Muscle layer of colon (tissue), 2 donors: ENCODE results near the gene HERC2.
"Not testable (repeated sequence)": the region's sequence is repeated elsewhere in the genome, so short reads cannot be mapped to it uniquely, and the experiment has no call there.

ENCODE experiments used
- H3K27ac ChIP-seq: one replicate; pipeline ENCODE4 v1.7.0; 2013; ENCODE audit warnings: low read depth, mild to moderate bottlenecking, low read length, moderate library complexity
- H3K27me3 ChIP-seq, 2 donors: one replicate each; pipeline ENCODE4 v1.7.0; 2013; ENCODE audit warnings: low read length in 2 of 2, mild to moderate bottlenecking in 2 of 2; ENCODE audit not compliant: insufficient read depth in 2 of 2, control insufficient read depth in 1 of 2
- H3K36me3 ChIP-seq: one replicate; pipeline ENCODE4 v1.7.0; 2013; ENCODE audit warnings: mild to moderate bottlenecking, low read length; ENCODE audit not compliant: insufficient read depth
- H3K4me1 ChIP-seq: one replicate; pipeline ENCODE4 v1.7.0; 2013; ENCODE audit warnings: mild to moderate bottlenecking, low read length; ENCODE audit not compliant: insufficient read depth
- H3K4me3 ChIP-seq, 2 donors: one replicate each; pipeline ENCODE4 v1.7.0; 2013; ENCODE audit warnings: low read length in 2 of 2, low read depth in 1 of 2, mild to moderate bottlenecking in 1 of 2, moderate library complexity in 1 of 2
- H3K9ac ChIP-seq: one replicate; pipeline ENCODE4 v1.7.0; 2013; ENCODE audit warnings: low read length
- H3K9me3 ChIP-seq: one replicate; pipeline ENCODE4 v1.7.0; 2013; ENCODE audit warnings: mild to moderate bottlenecking, low read length
- donor health status: abdominal sarcoma.
- donor health status: Adenocarcinoma of cecum.

Gene HERC2

DNA sequence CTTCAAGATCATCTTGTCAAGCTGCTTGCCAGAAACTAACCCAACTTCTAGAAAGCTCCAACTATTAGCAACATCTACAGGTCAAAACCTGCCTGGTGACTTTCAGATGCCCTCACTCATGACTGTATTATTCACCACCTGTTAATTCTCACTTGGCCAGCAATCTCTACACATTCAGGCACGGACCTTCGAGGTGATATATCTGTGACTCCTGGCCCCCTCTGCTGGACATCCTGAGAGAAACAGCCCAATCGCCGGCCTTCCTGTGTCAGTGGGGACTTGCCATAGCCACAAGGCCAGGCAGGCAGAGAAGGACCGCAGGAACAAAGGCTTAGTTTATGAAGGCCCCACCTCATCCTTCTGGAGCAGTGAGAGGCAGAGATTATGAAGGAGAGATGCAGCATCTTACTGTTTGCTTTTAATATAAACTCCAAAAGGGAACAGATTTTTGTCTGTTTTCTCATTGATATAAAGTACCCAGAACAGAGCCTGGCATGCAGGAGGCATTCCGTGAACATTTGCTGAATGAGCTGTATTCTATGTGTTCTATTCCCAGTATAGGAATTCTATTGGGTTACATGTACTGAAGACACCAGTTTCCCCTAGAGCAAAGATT is 198.5 kb downstream of the HERC2 start:
- no peaks in the 10 kb centered on the region for H3K4me1 ChIP-seq
- no peak overlapping the region for H3K9ac ChIP-seq
- no peaks in the 10 kb centered on the region for H3K9me3 ChIP-seq
- no peak overlapping the region for H3K4me3 ChIP-seq
- H3K36me3 ChIP-seq = peaks cover 46% of the 10 kb centered on the region
- H3K27ac ChIP-seq = no peak overlapping the region
- H3K27me3 ChIP-seq = no peaks in the 10 kb centered on the region

DNA sequence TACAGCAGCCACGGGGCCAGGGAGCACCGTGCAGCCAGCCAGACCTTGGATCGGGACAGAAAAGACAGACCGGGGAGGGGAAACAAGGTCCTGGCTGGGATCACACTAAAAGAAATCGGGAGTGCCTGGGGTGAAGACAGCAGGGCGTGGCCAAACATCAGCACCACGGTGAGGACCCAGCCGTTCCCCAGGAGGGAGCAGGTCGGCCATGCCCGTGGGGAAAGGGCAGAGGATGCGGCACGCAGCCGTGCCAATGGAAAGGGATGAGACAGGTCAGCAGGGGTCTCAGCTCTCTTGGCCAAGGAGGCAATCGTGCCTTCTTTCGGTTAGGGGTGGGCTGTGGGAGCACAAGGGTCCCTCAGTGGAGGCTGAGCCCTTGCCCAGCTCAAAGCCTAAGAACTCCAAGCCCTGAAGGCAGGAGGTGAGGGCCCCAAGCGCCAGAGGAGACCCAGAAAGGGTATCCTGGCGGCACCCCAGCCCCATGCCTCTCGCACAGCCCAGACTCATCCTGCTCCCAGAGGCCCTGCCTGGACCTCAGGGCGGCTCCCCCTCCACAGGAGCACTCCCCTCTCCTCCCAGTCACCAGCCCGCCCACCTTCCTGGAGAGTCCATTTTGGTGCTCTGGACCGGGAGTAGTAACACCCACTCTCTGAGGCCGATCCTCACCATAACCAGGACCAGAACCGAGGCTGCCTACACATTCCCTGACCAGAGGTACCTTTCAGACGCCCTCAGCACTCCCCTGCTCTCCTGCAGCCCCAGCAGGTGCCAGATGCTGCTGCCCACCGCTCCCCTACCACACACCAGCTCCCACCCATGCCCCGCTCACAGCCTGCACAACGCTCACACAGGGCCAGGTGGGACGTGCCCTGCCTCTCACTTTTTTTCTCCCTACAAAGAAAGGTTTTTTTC is 199.7 kb downstream of the HERC2 start:
- Histone ChIP-seq H3K27ac (no peak overlapping the region), H3K4me1 (no peaks in the 10 kb centered on the region), H3K9ac (no peak overlapping the region), H3K4me3 (no peak overlapping the region), H3K36me3 (peaks cover 52% of the 10 kb centered on the region), H3K27me3 (no peaks in the 10 kb centered on the region), H3K9me3 (no peaks in the 10 kb centered on the region)

DNA sequence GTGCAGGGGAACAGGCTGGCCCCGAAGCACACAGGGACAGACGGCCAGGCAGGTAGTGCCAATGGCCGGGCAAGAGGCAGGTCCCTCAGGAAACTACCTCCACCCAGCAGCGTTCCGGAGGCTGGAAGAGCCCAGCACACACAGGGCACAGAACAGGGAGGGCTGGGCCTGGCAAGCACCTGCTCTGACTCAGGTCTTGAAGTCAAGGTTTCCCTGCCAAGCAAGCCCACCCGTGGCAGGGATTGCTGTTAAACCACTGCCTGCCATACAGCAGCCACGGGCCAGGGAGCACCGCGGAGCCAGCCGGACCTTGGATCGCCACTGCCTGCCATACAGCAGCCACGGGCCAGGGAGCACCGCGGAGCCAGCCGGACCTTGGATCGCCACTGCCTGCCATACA is 200.4 kb downstream of the HERC2 start:
- H3K4me1 ChIP-seq, H3K27ac ChIP-seq, H3K27me3 ChIP-seq, H3K9ac ChIP-seq, H3K4me3 ChIP-seq, H3K9me3 ChIP-seq: not testable (repeated sequence)
- H3K36me3 ChIP-seq = peaks cover 59% of the 10 kb centered on the region

DNA sequence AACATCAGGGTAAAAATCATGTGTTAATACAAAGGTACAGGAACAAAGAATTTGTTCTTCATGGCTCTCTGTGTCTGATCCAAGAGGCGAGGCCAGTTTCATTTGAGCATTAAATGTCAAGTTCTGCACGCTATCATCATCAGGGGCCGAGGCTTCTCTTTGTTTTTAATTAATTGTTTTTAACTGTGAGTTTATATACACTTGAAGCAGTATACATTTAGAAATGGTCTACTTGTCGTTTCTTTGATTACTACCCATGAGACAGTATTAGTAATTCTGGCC is 201.7 kb downstream of the HERC2 start:
- Histone ChIP-seq H3K9ac (no peak overlapping the region), H3K36me3 (peaks cover 61% of the 10 kb centered on the region), H3K27ac (no peak overlapping the region), H3K27me3 (no peaks in the 10 kb centered on the region), H3K4me3 (no peak overlapping the region), H3K4me1 (no peaks in the 10 kb centered on the region), H3K9me3 (no peaks in the 10 kb centered on the region)

DNA sequence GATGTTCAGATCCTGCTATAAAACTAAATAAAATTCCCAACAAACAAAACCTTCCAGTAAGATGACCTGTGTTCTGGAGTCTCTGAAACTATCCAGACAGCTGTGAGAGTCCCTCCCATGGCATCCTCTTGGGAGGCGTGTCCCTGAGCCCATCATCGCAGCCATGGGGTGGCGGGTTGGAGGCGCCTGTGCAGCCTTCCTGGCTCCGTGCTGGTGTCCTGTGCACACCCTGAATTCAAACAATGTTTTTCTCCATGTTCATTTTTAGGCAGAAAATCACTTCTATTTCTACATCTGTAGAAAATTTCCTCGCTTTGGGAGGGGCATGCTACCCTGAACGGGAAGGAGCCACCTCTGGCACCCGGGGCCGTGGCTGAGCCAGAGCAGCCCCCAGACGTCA is 203.4 kb downstream of the HERC2 start:
- no peaks in the 10 kb centered on the region for H3K27me3 ChIP-seq
- peaks cover 63% of the 10 kb centered on the region for H3K36me3 ChIP-seq
- H3K4me3 ChIP-seq = no peak overlapping the region
- H3K27ac ChIP-seq = no peak overlapping the region
- H3K4me1 ChIP-seq = no peaks in the 10 kb centered on the region
- no peak overlapping the region for H3K9ac ChIP-seq
- H3K9me3 ChIP-seq = no peaks in the 10 kb centered on the region

DNA sequence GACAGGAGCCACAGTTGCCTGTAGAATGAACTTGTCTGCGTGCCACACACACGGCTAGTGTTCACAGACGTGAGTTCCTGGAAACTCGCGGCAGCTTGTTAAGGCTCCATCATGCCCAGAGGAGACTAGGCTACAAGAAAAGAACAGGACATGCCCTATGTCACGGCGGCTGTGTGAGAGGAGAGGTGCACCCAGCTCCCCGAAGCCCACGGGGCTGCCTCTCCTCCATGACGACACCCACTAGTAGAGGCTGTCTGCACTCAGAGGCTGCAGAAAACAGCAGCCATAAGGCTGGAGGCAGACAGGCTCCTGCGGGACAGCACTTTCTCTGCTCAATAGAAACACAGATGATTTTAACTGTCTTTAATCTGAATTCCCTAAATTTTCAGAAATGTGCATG is 203.9 kb downstream of the HERC2 start:
- no peak overlapping the region for H3K9ac ChIP-seq
- H3K4me3 ChIP-seq = no peak overlapping the region
- no peak overlapping the region for H3K27ac ChIP-seq
- peaks cover 63% of the 10 kb centered on the region for H3K36me3 ChIP-seq
- no peaks in the 10 kb centered on the region for H3K4me1 ChIP-seq
- H3K27me3 ChIP-seq = no peaks in the 10 kb centered on the region
- H3K9me3 ChIP-seq = no peaks in the 10 kb centered on the region

DNA sequence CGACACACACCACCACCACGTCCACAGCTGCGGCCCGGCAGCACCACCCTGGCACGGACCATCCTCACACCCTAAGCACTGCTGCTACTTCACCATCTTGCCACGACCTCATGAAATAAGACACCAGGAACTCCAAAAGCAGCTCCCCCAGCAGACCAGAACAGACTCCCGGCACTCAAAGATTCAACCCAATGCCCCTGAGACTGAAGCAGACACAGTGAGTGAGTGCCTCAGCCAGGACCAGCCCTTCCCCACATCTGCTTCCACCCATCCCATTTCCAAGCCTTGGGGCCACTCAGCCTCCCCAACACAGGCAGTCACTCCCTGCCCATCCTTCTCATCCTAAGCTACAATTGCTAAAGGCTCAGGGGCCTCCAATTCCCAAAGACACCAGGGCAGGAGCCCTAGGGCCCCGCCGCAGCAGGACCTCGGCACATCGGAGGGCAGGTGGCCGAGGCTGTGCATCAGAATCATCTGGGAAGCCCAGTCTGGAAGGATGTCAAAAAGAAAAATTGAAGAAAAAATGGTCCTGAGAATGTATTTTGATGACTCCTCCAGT is 204.5 kb downstream of the HERC2 start:
- H3K27me3 ChIP-seq = no peaks in the 10 kb centered on the region
- H3K9me3 ChIP-seq = no peaks in the 10 kb centered on the region
- peaks cover 62% of the 10 kb centered on the region for H3K36me3 ChIP-seq
- no peak overlapping the region for H3K4me3 ChIP-seq
- H3K4me1 ChIP-seq = no peaks in the 10 kb centered on the region
- no peak overlapping the region for H3K9ac ChIP-seq
- H3K27ac ChIP-seq = no peak overlapping the region

DNA sequence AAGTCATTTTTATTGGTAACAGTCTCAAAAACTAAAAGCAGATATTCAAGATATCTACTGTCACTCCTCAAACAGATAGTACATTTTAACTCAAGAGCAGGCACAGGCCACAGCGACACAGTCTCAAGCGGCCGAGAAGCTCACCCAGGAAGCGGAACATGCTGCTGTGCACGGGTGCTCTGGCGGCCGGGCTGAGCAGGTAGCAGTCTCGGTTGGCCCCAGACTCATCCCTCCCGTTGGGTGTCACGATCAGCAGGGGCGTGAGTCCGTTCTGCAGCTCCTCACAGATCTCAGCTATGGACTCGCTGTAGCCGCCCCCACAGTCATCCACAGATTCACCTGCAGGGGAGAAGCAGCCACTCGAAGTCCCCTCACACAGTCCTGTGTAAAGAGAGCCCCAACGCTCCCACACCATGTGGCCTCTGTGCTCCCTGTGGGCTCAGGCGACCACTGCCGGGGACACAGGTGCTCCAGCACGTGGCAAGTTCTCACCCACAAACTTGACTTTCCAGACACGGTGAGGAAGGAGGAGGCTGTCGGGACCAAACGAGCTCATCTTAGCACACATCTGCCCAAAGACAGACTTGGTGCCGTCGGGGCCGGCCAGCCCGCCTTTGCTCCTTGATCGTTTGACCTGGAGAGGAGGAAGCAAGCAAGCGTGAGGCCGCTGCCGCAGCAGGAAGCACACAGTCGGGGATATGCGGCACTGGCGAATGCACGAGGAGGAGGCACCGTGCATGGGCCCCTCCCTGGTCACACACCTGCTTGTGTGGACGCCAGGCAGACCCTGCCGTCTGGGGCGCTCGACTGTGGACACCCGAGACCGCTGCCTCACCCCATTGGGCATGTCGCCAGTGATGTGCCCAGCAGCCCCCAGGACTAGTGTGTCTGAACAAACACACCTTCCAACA is 205.2 kb downstream of the HERC2 start:
- Histone ChIP-seq H3K9ac (no peak overlapping the region), H3K36me3 (peaks cover 62% of the 10 kb centered on the region), H3K4me1 (no peaks in the 10 kb centered on the region)

DNA sequence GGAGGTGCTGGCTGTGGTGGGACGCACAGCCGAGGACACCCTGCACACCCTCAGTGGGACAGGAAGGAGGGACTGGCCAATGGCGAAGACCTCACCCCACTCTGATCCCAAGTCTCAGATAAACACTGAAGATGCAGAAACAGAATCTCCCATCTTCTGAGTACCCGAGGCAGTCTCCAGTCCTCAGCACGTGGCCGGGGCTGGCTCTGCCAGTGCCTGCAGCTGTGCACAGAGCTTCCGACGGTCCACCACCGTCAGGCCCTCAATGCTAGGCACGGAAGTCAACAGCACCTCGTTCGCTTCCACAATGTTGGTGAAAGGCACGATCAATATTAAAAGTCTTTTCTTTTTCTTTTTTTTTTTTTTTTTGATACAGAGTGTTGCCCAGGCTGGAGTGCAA is 206.1 kb downstream of the HERC2 start:
- peaks cover 57% of the 10 kb centered on the region for H3K36me3 ChIP-seq
- H3K4me3 ChIP-seq = no peak overlapping the region
- H3K27me3 ChIP-seq = no peaks in the 10 kb centered on the region
- no peak overlapping the region for H3K9ac ChIP-seq
- no peaks in the 10 kb centered on the region for H3K4me1 ChIP-seq
- no peak overlapping the region for H3K27ac ChIP-seq
- no peaks in the 10 kb centered on the region for H3K9me3 ChIP-seq

More for the DNA sequence above, 205.2 kb downstream of the HERC2 start:
- no peaks in the 10 kb centered on the region for H3K27me3 ChIP-seq
- no peak overlapping the region for H3K27ac ChIP-seq
- no peak overlapping the region for H3K4me3 ChIP-seq
- no peaks in the 10 kb centered on the region for H3K9me3 ChIP-seq

DNA sequence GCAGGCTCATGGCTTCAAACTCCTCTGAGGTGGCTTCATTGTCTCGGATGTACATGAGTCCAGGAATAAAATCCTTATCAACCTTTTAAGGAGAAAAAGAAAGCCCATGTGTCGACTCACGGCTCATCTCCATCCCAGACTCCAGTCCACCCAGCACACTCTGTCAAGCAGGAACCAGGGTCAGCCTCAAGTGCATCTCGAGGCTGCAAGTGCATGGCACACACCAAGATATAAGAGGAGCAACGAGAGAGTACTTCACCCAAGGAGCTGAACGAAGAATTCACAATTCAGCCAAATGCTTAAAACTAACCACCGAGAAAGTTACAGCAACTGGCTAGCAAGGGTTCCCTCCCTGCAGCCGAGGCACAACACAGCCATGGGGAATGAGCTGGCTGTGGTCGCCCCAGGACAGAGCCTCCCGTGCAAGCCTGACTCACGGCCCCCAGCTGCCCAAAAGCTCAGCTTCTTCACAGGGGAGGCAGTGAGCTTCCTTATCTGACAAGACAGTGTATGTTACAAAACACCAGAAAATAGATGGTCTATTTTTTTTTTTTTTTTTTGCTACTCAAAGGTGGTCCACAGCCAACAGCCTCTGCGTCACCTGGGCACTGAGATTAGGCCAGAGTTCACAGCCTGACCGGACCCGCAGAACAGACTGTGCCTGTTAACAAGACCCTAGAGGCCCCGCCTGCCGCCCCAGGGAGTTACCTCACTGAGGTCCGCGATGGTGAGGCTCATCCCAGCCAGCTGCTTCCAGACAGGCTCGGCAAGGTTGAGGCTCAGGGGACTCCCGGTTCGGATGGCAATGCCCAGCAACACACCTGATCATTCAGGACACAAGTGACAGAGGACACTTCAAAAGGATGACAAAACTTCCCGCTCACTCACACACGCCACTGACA is 207.0 kb downstream of the HERC2 start:
- Histone ChIP-seq H3K9me3 (no peaks in the 10 kb centered on the region), H3K4me1 (no peaks in the 10 kb centered on the region), H3K4me3 (no peak overlapping the region), H3K9ac (no peak overlapping the region), H3K27ac (no peak overlapping the region), H3K36me3 (peaks cover 48% of the 10 kb centered on the region), H3K27me3 (no peaks in the 10 kb centered on the region)
